ENCODE results near the gene MRPL28. TPM values are rescaled to one million over a fixed set of nuclear protein-coding genes. Genes with fewer than 3 reads are reported as not detected.
"Not testable (repeated sequence)": the region's sequence is repeated elsewhere in the genome, so short reads cannot be mapped to it uniquely, and the experiment has no call there.

The MRPL28 gene
- total RNA-seq, 2 donors from 2014 or later, result 77.9 to 97.7 TPM

DNA sequence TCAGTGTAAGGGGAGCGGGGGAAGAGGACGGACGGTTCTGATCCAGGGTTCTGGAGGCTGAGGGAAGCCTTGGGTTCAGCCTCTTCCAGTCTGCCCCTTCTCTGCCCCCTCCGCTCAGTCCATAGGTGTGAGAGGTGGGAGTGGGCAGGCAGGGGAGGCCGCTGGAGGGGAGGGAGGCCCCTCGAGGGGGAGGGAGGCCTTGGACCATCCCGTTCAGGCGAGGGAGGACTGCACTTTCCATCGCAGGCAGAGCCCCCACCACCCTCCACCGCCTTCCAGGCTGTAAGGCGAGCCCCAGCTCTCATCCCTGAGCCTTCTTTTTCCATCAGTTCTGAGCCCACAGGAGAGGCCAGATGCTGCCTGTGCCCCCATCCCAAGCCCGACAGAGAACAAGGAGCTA is 13.6 kb downstream of the MRPL28 start:
- H3K36me3 Mint-ChIP-seq, result no peaks in the 10 kb centered on the region
- no peaks in the 10 kb centered on the region for H3K9me3 Mint-ChIP-seq
- ATAC-seq (no peak), DNase-seq (ENCODE audit: low spot score in 2 of 2) (no peak)
- H3K27ac Mint-ChIP-seq, result no peak overlapping the region

DNA sequence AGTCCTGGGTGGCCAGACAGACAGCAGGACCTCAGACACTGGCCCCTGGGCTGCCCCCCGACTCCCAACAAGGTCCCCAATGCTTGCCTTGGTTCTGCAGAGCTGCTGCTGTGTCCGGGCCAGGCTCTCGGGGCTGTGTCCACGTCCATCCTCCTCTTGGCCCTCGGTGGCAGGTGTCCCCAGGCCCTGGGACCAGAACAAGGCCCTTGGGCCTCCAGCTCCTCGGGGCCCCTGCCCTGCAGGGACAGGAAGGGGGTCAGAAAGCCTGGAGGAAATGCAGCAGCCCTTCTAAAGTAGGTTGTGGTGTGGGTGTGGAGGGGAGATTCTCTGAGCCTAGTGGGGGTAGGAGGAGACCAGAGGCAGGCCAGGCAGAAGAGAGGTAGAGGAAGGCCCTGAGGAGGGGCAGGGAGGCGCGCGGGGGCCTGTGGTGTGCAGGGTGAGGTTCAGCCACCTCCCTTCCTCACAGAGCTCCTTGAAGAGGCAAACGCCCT is 15.3 kb downstream of the MRPL28 start:
- ATAC-seq (no peak), DNase-seq (ENCODE audit: low spot score in 2 of 2) (peak in 1 of 2 donors; percentile 56)
- peak overlapping the region; percentile 40 to 46 for H3K27ac Mint-ChIP-seq
- H3K36me3 Mint-ChIP-seq, result peaks cover 5 to 8% of the 10 kb centered on the region in 2 donors
- no peaks in the 10 kb centered on the region for H3K9me3 Mint-ChIP-seq

DNA sequence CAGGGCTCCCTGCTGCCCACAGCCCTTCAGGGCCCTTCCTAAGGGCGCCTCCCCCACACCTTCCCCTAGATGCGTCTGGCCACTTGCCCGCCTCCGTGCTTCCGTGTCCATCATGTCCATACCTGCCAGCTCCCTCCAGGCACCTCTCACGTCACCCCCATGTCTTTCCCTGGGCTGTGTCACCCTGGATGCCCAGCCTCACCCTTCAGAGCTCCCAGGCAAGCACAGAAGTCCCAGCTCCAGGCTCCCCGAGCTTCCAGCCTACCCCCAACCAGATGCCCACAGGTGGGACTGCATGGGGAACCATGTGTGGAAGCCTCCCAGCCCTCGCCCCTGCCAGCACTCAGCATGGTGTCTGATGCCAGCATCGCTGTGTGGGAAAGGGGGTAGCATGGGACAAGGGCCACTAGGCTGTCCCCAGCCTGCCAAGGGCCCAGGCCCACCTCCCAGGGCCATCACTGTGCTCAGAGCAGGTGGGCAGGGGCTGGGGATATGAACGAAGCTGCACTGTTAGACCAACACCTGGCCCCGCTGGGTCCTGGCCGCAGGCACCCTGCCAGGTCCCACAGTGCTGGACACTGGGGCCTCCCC is 16.0 kb downstream of the MRPL28 start:
- H3K9me3 Mint-ChIP-seq, result no peaks in the 10 kb centered on the region
- ATAC-seq, result no peak
- H3K36me3 Mint-ChIP-seq, result peaks cover 5 to 8% of the 10 kb centered on the region in 2 donors
- peak in 1 of 2 donors; percentile 60 for DNase-seq (ENCODE audit: low spot score in 2 of 2)
- peak overlapping the region in 1 of 2 donors; percentile 28 for H3K27ac Mint-ChIP-seq

DNA sequence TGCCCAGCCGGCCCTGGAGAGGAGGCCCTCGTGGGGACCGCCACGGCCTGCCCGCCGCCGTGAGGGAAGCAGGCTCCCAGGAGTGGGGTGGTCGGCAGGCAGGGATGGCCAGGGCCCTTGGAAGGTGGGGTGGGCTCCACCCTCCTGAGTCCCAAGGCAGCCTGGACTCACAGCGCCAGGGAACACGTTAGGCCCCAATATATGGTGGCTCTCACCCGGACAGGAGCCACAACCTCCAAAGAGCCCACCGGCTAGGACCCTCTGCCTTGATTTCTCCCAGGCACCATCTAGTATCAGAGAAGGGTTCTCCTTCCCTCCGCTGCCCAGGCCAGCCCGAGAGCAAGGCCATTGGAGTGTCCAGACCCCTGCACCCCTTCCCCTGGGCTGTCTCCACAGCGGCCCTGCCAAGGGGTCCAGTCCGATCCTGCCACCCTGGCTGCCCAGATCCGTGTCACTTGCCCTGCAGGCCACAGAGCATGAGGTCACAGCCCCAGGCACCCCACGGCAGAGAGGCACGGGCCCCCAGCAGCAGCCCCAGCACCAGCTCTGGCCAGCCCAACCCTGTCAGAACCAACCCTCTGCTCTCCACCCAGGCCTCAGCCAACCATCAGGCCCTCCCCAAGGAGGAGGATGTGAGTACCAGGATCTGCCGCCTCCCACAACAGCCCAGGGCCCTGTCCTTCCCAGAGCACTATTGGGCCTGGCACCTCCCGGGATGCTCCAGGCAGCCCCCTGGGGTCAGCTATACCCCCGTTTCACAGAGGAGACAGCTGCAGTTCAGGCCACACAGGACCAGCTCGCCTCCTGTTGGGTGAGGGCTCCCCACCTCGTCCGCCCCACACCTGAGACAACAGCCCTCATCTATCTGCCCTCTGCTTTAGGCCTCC is 16.7 kb downstream of the MRPL28 start:
- H3K27ac Mint-ChIP-seq, result peak overlapping the region in 1 of 2 donors; percentile 28
- no peak for ATAC-seq
- peaks cover 5 to 8% of the 10 kb centered on the region in 2 donors for H3K36me3 Mint-ChIP-seq
- no peaks in the 10 kb centered on the region for H3K9me3 Mint-ChIP-seq
- peak in 1 of 2 donors; percentile 62 for DNase-seq (ENCODE audit: low spot score in 2 of 2)

DNA sequence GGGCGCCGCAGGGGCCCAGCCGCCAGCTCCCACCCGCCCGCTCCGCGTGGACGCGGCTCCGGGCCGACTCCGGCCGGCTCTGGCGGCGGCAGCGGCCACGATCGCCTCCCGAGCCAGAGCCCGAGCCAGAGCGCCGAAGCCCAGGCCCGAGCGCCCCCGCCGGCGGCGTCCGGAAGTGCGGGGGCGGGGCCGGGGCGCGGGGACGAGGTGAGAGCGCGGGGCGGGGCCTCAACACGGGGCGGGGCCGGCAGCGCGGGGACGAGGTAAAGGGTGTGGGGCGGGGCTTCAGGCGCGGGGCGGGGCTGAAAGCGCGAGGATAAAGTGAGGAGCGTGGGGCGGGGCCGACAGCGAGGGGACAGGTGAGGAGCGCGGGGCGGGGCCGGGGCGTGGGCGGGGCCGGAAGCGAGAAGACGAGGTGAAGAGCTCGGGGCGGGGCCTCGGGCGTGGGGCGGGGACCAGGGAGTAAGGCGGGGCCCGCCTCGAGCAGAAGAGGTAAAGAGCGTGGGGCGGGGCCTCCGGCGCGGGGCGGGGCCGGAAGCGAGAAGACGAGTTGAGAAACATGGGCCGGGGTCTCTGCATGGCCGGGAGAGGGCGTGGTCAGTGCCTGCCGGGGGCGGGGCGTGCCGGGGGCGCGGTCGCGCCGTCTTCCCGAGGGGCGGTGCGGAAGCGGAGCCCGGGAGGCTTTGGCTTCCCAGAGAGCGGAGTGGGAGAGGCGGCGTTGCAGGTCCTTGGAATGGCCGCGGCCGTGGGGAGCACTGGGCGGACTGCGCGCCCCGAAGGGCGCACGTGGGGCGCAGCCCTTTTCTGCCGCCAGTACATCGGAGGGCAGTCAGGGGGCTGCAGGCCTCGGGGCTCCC is 17.6 kb downstream of the MRPL28 start, which contains the start of gene AXIN1:
TSS of gene AXIN1 (minus strand) at position 177 of the 857 bp plus-strand sequence. CDS start 5,698 bp downstream, outside the sequence.
- DNase-seq (ENCODE audit: low spot score in 2 of 2) (peak; percentile 98 to 100), ATAC-seq (peak; percentile 70 to 87)
- H3K36me3 Mint-ChIP-seq, result peaks cover 5 to 8% of the 10 kb centered on the region in 2 donors
- no peaks in the 10 kb centered on the region for H3K9me3 Mint-ChIP-seq
- H3K27ac Mint-ChIP-seq, result peak within 1 kb of the TSS in 1 of 2 donors; percentile 98

DNA sequence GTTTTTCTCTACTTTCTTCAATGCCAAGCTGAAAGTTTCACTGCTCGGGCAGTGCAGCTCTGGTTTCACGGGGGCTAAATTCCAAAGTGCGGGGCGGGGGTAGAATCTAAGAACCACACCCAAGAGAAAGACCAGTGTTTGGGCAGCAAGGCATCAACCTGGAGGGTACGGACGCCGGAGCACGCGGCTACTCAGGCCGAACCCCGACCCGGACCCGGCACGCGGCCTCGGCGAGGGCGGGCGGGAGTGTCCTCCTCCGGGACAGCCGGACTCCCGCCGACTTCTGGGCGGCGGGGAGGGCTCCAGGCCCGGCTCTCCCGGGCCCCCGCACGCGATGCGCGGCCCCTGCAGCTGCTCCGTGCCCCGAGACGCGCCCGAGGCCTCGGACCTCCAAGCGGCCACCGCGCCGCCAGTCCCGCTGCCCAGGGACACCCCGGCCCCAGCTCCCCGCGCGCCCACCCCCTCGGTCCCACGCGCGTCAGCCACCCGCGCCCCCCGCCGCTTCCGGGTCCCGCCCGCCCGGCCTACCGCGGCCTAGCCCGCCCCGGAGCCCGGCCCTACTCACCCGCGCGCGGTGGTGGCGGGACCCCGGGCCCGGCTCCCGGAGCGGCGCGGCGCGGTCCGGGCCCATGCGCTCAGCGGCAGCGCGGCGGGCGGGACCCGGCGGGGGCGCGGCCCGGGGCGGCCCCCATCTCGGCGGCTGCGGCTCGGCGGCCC is 18.4 kb downstream of the MRPL28 start:
- H3K36me3 Mint-ChIP-seq, result peaks cover 8 to 10% of the 10 kb centered on the region in 2 donors
- ATAC-seq (peak; percentile 32 to 34), DNase-seq (ENCODE audit: low spot score in 2 of 2) (peak in 1 of 2 donors; percentile 60)
- no peaks in the 10 kb centered on the region for H3K9me3 Mint-ChIP-seq
- peak overlapping the region in 1 of 2 donors; percentile 98 for H3K27ac Mint-ChIP-seq

DNA sequence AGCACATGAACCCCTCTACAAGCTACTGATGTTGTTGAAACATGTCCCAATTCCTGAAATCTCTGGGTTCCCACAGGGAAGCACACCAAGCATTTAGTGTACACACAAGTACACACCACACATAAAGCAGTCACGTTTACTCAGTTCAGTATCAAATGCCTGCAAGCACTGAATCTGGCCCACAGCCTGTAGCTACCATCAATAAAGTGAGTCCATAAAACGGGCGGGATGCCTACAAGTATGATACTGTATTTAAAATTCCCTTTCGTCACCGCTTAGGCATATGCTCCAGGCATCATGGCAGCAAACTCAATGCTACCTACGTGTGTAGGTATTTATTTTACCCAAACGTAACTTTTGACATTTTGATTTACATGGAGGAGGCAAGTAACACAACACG is 20.1 kb downstream of the MRPL28 start:
- DNase-seq (ENCODE audit: low spot score in 2 of 2) (no peak), ATAC-seq (no peak)
- H3K9me3 Mint-ChIP-seq, result no peaks in the 10 kb centered on the region
- H3K27ac Mint-ChIP-seq, result no peak overlapping the region
- peaks cover 11 to 16% of the 10 kb centered on the region in 2 donors for H3K36me3 Mint-ChIP-seq

DNA sequence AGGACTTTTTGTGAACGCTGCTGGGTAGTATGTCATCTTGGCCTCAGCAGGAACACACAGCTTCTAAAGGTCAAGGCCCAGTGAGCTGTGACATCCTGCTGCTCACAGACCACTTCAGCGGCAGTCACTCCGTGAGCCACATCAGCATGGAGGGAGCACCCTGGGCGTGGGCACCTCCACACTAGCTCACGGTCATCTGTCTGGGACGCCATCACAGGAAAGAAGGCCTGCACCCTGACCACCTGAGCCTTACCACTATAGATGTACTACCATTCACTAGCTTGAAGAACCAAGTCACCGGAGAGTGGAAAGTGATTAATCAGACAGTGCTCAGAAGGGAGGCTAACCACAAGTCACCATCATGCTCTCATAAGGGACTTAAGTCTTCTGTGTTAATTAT is 21.1 kb downstream of the MRPL28 start:
- peaks cover 17 to 23% of the 10 kb centered on the region in 2 donors for H3K36me3 Mint-ChIP-seq
- DNase-seq (ENCODE audit: low spot score in 2 of 2), result peak in 1 of 2 donors; percentile 65
- H3K9me3 Mint-ChIP-seq, result no peaks in the 10 kb centered on the region
- no peak overlapping the region for H3K27ac Mint-ChIP-seq
- ATAC-seq, result peak in 1 of 2 donors; percentile 52

DNA sequence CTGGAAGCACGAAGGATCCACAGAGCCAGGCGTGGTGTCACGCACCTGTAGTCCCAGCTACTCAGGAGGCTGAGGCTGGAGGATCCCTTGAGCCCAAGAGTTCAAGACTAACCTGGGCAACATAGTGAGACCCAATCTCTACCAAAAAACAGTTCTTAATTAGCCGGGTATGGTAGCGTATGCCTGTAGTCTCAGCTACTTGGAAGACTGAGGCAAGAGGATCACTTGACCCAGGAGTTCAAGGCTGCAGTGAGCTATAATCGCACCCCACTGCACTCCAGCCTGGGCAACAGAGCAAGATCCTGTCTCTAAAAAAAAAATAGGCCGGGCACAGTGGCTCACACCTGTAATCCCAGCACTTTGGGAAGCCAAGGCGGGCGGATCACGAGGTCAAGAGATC is 21.8 kb downstream of the MRPL28 start:
- not testable (repeated sequence) for ATAC-seq; H3K9me3 Mint-ChIP-seq; H3K27ac Mint-ChIP-seq; DNase-seq (ENCODE audit: low spot score in 2 of 2)
- peaks cover 17 to 23% of the 10 kb centered on the region in 2 donors for H3K36me3 Mint-ChIP-seq

DNA sequence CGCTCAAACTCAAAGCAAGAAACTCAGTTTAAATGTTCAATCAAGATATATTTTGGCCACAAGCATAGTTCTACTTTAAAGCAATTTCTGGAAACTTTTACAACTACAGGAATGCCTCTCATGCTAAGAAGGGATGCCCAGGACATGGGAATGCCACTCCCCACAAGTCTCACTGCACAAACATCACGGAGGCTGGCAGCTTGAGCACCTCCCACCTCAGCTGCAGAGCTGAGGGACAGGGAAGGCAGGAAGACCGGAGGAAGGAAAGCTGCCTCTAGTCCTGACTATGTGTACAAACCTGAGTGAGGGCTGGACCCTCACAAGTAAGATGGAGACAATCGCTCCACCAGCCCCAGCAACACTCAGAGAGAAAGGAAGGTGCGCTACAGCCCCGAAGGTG is 23.1 kb downstream of the MRPL28 start:
- peaks cover 17 to 23% of the 10 kb centered on the region in 2 donors for H3K36me3 Mint-ChIP-seq
- DNase-seq (ENCODE audit: low spot score in 2 of 2) (no peak), ATAC-seq (no peak)
- H3K9me3 Mint-ChIP-seq, result no peaks in the 10 kb centered on the region
- no peak overlapping the region for H3K27ac Mint-ChIP-seq

DNA sequence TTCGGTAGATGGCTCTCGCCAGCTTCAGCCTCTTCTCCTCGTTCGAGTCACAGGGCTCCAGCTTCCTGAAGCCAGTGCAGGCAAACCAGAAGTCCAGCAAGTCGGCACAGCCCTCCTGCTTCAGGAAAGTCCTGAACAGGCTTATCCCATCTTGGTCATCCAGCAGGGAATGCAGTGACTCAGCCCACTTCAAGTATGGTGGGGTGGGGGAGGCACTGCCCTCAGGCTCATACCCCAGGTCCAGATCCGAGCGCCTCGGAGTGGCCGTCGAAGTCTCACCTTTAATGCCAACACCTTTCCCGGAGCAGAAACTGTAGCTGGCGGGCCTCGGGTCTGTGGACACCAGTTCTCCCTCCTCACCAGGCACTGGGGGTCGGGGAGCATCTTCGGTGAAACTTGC is 23.8 kb downstream of the MRPL28 start:
- H3K9me3 Mint-ChIP-seq, result no peaks in the 10 kb centered on the region
- H3K27ac Mint-ChIP-seq, result no peak overlapping the region
- ATAC-seq (no peak), DNase-seq (ENCODE audit: low spot score in 2 of 2) (no peak)
- H3K36me3 Mint-ChIP-seq, result peaks cover 17 to 23% of the 10 kb centered on the region in 2 donors

DNA sequence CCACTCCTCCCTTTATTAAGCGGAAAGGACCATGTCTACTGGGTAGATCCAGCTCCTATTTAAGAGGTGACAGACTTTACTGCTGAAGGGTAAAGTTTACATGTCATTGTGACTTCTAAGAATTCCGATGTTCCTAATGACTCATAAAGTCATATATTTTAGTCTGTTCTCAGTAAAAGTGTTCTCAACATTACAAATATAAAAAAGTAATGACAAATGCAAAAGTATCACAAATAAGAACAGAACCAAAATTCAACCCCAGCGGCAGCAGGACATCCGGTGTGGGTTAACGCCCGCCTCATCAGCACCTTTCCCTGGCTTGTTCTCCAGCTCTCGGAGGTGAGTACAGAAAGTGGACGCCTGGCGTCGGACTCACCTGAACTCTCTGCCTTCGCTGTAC is 24.6 kb downstream of the MRPL28 start:
- ATAC-seq (no peak), DNase-seq (ENCODE audit: low spot score in 2 of 2) (no peak)
- Mint-ChIP-seq H3K36me3 (peaks cover 17 to 22% of the 10 kb centered on the region in 2 donors), H3K27ac (no peak overlapping the region), H3K9me3 (no peaks in the 10 kb centered on the region)

DNA sequence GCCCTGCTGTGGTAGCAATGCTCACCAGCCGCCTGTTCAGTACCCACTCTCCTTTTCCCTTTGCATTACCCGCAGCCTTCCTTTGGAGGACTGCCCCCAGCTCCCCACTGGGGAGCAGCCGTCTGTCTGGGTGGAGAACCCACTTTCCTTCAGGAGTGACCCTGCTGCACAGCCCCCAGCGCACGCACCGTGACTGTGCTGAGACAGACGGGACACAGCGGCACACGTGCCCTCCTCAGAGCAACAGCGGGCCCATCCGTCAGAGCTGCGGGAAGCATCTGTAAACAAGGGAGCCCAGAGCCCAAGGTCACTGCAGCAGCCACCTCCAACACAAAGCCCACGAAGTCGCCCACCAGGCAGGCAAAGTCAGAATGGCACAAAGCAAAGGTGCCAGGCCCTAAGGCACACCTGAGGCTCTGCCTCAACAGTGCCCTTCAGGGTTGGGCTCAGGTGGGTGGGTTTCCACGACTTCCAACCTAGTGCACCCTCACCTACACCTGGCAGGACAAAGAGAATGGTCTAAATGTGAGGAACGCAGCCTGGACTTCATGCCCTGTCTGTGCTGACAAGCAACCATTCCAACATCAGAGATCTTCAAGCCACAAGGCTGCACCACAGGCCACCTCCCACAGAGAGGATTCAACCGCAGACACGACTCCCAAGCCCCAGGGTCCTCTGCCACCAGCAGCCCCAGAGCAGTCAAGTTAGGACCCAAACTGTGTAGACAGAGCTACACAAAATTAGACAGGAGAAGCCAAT is 27.7 kb downstream of the MRPL28 start:
- no peak overlapping the region for H3K27ac Mint-ChIP-seq
- DNase-seq (ENCODE audit: low spot score in 2 of 2) (no peak), ATAC-seq (peak in 1 of 2 donors; percentile 25)
- peaks cover 12 to 15% of the 10 kb centered on the region in 2 donors for H3K36me3 Mint-ChIP-seq
- no peaks in the 10 kb centered on the region for H3K9me3 Mint-ChIP-seq

DNA sequence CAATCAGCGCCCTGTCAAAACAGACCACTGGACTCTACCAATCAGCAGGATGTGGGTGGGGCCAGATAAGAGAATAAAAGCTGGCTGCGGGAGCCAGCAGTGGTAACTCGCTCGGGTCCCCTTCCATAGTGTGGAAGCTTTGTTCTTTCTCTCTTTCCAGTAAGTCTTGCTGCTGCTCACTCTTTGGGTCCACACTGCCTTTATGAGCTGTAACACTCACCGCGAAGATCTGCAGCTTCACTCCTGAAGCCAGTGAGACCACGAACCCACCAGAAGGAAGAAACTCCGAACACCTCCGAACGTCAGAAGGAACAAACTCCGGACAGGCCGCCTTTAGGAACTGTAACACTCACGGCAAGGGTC is 28.4 kb downstream of the MRPL28 start:
- not testable (repeated sequence) for DNase-seq (ENCODE audit: low spot score in 2 of 2); H3K9me3 Mint-ChIP-seq; ATAC-seq
- Mint-ChIP-seq H3K36me3 (peaks cover 7 to 15% of the 10 kb centered on the region in 2 donors), H3K27ac (peak overlapping the region in 1 of 2 donors; percentile 36)
